ENCODE results near the gene TSPOAP1.
A peak's percentile ranks its signal among the peaks of the same experiment; 100 is the strongest.
"Not testable (repeated sequence)": the region's sequence is repeated elsewhere in the genome, so short reads cannot be mapped to it uniquely, and the experiment has no call there.

The TSPOAP1 gene

DNA sequence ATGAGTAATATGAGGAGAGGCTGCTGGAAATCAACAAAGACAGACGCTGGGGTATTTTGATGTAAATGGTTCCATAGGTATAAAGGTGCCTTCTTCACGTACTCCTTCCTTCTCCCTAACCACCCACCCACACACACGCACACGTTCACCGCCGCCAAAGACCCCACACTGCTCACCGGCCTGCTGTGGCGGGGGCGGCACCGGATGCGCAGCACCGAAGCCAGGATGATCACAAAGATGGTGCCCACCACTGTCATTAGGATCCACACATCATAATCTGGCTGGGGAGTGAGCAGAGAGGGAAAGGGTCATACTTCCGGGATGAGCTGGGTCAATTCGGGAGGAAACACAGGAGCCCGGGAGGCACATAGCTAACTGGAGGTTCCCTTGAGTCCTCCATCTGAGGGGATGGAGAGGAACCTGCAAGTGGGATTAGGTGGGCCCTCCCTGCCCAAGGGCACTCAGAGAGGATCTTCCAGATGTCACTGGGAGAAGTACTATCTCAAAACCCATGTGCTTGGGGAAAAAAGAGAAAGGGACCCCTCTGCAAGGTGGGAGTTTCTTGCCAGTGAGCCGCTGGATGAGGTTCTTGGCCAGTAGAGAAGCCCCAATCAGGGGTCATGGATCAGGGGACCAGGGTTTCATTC is 33.9 kb upstream of the TSPOAP1 start:
- no peak for DNase-seq

DNA sequence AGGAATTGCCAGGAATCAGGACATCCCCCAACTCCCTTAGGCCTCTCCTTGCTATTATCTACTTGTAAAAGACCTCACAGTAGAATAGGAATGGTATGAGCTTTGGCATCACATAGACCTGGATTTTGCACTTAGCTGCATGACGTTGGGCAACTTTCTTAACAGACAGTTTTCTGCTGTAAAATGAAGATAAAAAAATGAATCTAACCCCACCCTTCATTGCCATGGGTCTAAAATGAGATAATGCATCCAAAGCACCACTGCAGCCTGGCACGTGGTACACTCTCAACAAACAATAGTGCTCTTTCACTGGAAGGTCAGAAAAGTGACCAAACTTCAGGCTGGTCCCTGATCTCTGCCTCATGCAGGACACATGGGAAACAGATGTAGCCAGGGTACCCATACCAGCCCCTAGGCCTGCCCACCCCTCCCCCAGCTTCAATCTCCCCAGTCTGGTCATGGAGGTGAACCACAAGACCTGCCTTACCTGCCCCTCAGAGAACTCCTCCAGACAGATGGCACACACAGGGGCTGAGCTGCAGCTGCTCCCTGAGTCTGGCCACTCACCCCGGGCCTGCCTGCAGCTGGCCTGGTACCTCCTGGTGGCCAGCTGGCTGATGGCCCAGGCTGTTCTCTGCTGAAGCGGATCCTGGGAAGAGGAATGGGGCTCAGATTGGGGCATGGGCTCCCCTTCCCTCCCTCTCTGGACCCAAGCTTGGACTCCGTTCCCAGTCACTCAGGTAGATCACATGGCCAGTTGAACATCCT is 31.9 kb upstream of the TSPOAP1 start:
- peak in 1 of 2 experiments; percentile 16 for DNase-seq

DNA sequence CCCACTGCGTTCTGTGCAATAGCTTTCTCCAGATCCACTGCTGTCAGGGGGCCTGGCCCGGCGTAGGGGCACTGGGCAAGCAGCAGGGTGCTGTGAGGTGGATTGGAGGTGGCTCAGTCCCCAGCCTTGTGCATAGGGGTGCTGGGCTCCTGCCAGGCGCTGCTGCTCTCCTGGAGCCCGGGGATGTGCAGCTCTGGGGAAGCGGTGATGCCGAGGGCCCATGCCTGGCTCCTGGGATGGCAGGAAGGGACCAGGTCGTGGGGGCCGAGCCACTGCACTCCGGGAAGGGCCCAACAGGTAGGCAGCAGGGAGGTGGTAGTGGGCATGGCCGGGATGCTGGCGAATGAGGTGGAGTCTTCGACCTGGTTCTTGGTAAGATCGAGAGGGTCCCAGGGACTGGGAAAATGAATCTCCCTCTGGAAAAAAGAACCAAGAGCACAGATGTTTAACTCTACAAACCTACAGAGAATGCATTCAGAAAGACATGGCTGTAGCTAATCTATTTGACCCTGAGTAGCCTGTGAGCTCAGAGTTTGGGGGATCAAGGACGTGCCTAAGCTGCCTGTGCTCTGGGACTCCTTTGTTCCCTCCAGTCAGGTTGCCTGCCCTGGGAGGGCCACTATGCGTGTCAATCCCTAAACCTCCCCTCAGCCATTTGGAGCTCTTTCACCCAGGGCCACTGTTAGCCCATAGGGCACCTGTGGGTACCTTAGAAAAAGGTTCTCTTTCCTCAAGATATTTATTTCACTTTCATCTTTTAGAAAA is 30.0 kb upstream of the TSPOAP1 start:
- DNase-seq = no peak

DNA sequence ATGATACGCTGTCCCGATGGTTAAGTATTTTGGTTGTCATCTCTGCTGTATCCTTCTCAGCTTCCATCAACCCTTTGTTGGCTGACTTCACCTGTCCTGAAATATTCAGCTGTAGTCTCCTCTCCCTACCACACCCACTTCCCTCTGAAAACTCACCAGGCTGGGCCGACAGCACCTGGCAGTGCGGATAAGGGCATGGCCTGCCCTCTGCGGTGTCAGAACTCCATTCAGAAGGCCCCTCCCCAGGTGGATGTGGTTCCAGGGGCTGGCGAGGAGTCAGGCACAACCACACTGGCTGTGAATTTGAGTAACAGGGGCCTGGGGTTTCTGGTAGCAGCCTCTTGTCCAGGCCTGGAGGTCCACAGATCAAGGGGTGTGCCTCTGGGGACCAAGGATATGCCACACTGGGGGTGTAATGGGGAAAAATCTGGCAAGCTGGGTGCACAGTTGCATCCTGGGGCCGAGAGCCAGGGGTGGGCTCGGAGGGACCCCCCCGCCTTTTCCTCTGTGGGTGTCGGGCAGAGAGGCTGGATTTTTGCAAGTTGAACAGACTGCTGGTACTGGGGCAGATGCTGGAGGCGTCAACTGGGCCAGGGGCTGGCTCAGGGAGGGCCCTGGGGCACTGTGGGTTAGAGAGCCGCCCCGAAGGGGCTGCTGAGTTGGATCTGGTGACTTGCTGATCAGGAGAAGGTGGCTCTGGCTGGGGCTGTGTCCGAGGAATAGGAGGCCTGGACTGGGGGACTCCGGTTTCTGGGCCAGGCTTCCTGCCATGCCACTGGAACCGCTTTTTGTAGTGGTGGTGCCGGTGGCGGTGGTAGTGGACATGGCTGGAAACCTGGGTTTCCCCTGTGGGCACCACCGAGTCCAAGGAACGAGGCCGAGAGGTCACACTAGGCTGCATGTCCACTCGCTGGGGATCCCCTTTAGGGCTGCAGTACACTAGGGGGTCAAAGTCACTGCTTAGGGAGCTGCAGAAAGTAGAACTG is 29.0 kb upstream of the TSPOAP1 start:
- DNase-seq = no peak

DNA sequence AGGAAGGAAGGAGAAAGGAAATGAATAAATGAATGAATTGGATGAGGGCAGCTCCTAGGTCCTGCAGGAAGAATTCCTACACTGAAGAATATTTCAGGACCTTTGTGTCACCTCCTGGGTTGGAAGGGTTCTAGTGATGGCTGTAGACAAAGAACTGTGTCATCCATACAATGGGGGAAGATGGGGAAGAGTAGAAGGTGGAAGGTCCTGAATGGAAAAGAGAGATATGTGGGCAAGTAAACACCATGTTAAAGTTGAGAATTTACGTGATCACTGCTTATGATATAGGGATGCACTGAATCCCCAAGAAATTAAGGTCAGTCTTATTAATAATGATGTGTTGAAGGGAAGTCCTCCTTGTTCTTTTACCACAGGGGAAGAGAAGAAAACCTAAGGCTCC is 27.6 kb upstream of the TSPOAP1 start:
- no peak for DNase-seq

DNA sequence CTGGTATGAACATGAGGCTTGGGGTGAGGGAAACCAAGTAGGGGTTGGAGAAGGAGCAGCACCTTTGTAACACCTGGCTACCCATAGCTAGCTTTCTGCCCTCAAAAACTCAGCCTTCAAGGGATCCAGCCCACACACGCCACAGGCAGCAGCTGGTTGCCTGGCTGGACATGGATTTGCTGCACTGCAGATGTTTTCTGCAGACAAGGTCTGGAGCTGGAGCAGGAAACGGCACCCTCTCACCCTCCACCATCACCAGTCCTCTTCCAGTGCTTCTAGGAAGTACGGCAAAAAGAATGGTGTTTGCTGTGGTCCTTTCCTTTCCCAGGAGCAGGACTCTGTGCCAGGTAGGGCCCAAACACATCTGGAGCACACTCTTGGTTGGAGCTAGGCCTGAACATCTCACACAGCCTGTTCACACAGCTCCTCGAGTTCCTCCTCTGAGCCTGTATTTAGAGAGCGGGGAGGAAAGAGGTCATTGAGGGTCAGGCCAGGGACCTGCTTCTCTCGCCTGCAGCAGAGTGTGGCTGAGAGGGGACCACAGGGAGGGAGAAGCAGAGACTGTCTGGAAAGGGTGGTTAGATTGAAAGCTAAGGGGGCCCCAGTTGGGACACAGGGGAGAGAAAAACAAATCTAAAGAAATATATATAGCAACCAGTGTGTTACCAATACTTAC is 26.1 kb upstream of the TSPOAP1 start:
- DNase-seq = no peak

DNA sequence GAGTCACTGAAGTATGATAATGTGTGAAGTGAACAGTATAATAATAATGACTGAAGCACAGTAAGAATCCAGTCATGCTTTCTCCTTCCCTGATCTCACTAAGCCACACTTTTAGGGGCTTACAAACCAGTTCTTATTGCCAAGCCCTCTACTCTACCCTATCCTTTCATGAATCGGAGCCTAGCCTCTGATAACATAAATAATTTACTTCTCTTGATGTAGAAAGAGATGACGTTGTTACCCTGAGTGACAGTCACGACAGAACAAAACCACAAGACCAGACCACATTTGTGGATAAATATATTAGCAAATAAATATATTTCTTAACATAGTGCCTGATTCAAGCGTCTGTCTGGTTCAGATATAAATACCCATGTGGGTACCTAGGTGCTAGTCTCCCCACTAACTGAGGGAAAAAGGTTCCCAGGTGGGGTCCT is 24.8 kb upstream of the TSPOAP1 start:
- DNase-seq = no peak

DNA sequence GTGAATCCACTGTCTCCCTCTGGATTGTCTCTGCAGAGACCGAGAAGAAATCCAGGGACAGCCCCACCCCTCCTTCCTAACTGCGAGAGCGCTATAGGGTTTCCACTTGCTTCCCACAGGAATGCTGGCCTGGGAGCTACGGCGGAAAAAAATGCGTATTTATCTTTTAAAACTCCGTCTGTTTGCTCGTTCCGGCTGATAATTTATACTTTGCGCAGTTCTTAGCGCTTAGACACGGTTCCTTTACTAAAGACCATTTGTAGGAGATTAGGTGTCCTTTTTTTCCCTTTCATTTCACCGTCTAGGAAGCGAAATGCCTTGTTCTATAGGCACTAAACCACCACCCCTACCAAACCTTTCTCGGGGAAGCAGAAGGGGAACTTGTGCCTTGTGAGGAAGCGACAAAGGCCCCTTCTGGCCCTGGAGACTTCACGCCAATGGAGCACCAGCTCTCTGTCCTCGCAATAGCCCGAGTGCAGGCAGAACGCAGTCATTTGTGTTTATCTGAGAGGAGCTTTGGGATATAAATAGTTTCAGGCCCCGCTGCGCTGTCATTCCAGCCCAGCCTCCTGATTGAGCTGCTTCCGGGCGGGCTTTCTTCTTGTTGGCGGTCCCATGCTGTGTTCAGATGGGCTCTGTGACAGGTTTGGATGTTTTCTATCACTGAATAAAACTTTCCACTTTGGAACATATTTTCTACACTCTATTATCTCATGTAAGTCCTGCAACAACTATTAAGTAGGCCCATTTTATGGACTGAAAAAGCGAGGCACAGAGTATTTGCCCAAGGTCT is 24.2 kb upstream of the TSPOAP1 start:
- DNase-seq = peak; percentile 32 to 36

DNA sequence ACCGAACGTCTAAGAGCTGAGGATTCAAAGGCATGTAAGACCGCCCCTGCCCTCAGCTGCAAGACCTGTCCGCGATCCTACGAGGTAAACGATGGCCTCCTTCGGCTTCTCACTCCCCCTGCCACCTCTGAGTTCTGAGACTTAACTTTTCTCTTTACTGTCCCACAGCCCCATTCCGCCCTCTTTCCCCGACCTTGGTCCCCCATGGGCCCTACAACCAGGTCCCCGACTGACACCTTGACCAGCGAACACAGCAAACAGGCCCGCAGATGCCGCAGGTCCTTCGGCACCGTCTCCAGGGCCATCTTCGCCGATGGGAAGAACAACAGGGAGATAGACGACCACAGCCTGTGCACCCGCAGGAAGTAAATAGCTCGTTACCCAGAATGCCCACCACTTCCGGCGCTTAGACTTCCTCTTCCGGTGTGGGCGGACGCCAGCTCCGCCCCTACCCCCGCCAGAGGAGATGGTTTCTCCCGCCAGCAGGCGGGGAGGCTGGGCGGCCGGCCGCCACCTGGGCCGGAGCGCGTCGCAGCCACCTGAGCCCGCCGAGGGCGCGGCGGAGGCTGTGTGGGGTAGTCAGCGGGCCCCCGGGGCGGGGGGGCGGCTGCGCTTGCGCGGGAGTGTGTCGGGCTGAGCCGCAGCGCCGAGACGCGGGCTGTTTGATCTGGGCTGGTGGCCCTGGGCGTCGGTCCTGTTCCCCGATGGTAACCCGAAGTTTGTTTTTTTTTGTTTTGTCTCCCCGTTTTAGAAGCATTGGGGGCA is 23.4 kb upstream of the TSPOAP1 start, which contains the start of gene SUPT4H1:
Gene SUPT4H1 (minus strand): TSS at position 371 of the 765 bp plus-strand sequence. CDS start 66 bp downstream, at position 305.
- DNase-seq = peak; percentile 88 to 91

DNA sequence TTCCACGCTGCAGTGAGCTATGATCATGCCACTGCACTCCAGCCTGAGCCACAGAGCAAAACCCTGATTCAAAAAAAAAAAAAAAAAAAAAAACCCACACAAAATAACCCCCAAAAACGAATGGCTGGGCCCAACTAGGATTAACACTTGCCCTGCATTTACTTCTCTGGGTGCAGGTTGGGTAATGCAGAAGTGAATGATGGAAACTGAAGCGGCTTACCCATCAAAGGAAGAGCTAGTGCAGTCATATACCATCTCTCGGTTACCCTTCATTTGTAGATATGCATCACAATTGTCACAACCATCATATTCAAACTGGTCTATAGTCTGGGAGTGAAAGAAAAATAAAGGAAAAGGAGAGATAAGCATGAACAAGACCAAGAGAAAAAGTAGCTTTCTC is 22.6 kb upstream of the TSPOAP1 start:
- DNase-seq = no peak

DNA sequence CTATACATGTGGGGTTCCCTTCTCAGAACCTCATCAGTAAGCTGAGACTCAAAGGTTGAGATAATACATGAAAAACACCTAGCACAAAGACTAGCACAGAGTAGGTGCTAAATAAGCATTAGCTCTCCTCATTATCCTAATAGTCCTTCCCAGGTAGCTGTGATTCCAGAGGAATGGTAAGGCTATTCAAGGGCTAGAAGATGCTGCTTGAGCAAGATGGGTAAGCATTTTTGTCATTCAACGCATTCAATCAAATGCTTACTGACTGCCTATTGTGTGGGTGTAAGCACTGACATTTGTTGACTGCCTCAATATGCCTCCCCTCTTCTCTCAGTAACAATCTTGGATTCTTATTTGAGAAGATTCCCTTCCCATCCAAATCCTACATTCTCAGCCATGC is 19.4 kb upstream of the TSPOAP1 start:
- no peak for DNase-seq

DNA sequence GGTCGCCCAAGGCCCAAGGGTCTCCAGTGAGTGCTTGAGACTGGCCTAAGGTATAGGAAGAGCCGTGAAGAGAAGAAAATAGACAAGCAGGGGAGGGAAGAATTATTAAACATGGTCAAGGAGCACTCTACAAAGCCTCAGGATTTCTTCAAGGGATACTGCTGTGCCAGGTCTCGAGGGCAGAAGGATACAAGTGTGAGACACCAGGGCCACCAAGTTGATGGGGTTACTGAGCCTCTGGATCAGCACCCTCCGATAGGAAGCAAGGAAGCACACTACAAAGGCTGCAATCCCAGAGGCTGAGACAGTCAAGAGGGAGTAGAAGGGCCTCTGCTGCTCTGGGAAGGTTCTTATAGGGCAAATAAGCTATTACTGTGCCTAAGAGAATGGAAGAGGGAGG is 16.9 kb upstream of the TSPOAP1 start:
- DNase-seq = no peak

DNA sequence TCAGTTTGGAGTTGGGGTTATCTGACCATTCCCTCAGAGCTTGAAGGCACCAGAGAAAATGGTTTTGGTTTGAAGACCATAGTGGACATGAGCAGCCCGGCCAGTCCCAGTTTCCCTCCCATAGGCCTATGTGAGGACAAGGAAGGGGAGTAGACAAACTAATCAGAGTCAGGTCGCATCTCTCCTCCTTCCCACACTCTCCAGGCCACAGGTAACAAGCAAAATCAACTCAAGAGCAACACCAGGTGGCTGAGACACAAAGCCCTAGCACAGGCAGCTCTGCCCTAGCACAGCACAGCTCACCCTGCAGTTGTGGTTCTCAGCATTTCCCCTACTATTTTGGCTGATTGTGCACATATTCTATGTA is 16.2 kb upstream of the TSPOAP1 start:
- DNase-seq = no peak

DNA sequence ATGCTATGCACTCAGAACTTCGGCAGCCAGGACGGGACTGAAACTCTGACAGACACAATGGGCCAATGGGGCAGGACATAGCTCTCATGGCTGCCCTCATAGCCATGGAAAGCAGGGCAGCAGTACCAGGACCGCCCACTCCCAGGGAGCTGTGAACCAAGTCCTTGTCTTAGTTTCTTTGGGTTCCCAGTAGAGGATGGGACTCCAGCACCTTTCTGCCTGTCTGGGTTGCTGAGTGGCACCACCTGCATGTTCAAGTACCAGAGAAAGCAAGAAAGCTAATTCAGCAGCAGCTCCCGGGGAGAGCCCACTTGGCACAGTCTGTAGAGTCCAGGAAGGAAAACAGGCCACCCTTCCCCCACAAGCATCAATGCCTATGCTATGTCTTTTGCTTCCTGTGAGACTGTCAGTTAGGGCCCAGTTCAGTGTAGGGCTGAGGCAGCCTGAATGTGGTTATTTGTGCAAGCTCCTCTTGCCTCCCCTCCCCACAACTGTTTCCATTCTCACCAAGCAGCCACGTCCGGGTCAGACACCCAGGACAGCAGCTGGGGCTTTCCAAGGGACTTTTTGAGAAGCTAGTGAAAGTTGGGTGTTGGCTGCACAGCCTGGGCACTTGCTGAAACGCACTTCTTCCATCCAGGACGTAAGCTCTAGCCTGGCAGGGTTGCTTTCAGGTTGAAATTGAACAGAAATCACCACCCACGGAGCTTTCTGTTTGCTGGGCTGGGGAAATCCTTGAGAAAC is 15.6 kb upstream of the TSPOAP1 start:
- DNase-seq = no peak

DNA sequence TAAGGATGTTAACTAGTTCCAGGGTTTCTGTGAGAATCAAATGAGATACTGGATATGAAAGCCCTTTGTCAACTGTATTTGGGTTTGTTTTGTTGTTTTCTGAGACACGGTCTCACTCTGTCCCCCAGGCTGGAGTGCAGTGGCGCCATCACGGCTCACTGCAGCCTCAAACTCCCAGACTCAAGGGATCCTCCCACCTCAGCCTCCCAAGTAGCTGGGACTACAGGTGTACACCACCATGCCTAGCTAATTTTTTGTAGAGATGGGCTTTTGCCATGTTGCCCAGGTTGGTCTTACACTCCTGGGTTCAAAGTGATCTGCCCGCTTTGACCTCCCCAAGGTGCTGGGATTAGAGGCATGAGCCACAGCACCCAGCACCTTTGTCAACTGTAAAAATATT is 14.5 kb upstream of the TSPOAP1 start:
- no peak for DNase-seq

DNA sequence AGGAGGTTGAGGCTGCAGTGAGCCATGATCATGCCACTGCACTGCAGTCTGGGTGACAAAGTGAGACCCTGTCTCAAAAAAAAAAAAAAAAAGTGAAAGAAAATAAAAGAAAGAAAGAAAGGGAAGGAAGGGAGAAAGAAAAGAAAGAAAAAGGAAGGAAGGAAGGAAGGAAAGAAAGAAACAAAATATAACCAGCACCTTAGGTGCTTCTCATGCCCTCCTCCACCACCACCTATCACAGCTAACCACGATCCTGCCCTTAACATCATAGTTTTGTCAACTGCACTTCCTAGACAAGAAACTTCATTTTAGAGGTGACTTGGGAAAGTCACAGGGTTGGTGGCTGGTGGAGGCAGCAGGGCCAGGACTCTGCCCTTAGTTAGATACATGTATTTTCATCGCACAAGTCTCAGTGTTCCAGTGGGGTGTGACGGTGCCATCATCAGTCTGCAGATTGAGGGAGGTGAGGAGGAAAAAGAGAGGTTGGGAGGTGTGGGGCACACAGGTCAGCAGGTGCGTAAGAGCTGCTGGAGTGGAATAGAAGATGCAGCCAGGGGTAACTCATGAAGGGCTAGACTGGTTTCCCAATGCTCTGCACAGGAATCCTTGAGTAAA is 13.4 kb upstream of the TSPOAP1 start:
- no peak for DNase-seq

DNA sequence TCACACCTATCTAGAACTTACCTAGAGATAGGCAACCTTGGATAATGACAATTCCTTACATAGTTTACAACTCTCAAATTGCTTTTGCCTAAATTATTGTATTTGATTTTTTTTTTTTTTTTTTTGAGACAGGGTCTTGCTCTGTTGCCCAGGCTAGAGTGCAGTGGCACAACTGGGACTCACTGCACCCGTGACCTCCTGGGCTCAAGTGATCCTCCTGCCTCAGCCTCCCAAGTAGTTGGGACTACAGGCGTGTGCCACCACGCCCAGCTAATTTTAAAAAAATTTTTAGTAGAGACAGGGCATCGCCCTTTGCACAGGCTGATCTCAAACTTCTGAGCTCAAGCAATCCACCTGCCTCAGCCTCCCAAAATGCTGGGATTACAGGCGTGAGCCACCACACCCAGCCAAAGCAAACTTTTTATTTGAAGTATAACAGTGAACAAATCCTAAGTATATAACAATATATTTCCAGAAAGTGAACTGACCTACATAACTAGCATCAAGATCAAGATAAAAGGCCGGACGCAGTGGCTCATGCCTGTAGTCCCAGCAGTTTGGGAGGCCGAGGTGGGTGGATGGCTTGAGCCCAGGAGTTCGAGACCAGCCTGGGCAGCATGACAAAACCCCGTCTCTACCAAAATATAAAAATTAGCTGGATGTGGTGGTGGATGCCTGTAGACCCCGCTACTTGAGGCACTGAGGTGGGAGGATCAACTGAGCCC is 12.7 kb upstream of the TSPOAP1 start:
- DNase-seq = not testable (repeated sequence)

DNA sequence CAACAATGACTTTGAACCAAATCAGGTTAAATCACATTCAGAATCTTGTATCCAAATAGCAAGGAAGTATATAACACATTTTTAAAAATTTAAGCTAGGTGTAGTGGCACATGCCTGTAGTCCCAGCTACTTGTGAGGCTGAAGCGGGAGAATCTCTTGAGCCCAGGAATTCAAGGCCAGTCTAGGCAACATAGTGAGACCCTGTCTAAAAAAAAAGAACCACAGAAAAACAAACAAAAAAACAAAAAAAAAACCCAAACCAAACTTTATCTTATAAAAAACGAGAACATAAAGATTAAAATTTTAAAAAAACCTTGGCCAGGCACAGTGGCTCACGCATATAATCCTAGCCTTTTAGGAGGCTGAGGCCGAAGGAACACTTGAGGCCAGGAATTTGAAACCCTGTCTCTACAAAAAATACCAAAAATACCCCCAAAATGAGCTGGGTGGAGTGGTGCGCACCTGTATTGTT is 11.8 kb upstream of the TSPOAP1 start:
- DNase-seq = no peak
